HG03139 (cell line): ENCODE measurements around the gene LXN.
A peak's percentile ranks its signal among the peaks of the same experiment; 100 is the strongest.

Experiments used
- ATAC-seq: cut with Tn5 transposase; IDR thresholded peaks from one replicate; pipeline ENCODE4 v1.9.1; 2021; ENCODE audit not compliant: unreplicated experiment

The LXN gene

GRCh38 chr3:158671821-158672214, 630 bp downstream of the LXN start:
- ATAC-seq, result no peak

DNA sequence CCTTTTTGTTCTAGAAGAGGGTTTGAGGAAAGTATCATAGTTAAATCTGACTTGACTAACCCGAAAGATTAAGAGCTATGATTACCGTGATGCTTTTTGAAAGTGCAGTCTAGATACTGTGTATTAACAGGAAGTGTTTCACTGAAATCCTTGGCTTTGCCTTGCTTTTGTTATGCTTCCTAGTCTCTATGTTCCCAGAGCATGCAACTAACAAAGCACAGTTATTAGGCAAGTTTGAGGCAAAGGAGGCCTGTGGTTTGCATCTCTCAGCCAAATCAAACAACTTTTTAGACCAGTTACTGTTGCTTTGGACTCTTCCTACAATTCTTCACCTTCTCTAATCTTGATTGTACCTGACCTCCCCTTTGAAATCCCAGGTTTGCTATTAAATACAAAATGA, 3.9 kb downstream of the LXN start:
- ATAC-seq, result no peak

DNA sequence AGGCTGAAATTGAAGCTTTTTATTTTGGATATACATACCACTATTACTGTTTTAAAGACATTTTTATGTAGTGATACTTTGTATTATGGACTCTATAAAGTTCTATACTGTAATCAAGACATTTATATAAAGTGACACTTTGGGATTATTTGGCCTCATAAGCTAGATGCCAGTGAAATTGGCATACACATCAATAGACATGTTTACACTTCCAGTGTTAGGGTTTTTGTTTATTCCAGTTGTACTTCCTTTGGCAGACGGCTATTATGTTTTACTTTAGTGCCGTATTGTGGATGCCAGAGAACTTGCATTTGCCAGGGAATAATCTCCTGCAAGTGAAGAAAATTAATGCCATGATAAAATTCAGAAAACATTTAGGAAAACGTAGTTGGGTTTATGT, 6.0 kb downstream of the LXN start:
- ATAC-seq, result no peak

GRCh38 chr3:158663832-158664231, 8.6 kb downstream of the LXN start:
- ATAC-seq, result no peak

DNA sequence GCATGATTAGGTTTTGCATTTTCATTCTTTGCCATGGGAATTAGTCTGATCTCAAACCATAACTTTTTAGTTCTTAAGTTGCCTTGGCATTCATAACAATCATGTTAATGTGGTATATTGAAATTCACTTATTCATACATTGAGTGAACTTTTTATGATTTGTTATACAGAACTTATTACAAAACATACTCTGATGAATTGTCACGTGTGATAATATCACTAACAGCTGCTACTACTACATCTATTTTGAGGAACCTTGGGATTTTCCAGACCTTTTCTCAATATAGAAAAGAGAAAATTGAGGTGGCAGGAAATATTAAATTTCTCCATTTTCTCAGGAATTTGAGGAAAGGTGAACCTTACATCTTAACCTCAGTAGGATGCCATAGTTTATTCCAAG, 9.2 kb downstream of the LXN start:
- ATAC-seq, result no peak

DNA sequence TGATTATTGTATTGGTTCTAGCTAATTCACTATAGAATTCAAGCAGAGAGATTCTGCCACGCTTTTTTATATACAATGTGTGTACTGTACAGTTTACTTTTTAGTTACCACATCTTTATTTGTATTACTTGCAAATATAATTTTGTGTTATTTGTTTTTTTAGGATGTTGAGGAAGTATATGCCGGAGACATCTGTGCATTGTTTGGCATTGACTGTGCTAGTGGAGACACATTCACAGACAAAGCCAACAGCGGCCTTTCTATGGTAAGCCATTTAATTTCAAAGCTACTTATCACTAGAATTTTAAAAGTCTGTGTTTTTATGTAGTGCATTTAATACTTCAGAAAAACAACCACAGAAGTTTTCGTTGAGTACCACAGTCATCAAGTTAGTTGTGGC, 11.7 kb downstream of the LXN start:
- no peak for ATAC-seq

- ATAC-seq, result peak; percentile 94
These were observed 12.8 kb downstream of the LXN start for GRCh38 chr3:158659454-158660237.

DNA sequence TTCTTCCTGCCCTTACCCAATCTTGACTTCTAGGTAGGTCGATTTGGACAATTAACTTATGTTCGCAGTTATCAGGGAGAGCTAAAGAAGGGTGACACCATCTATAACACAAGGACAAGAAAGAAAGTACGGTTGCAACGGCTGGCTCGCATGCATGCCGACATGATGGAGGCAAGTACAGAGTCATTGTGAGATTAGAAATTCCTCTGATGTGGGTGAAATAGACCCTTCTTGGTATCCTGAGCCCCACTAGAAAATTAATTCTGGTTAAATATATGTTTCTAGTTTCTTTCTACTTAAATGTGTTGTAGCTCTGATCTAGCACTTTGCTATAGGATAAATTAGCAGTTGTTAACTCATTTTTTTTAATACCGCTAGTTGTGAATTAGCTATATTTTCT, 13.6 kb downstream of the LXN start:
- no peak for ATAC-seq

GRCh38 chr3:158652463-158652862, 20.0 kb downstream of the LXN start:
- ATAC-seq, result no peak

- ATAC-seq, result no peak
These were observed 21.3 kb downstream of the LXN start for GRCh38 chr3:158651192-158651591.

GRCh38 chr3:158649791-158650190, 22.7 kb downstream of the LXN start:
- ATAC-seq, result no peak

DNA sequence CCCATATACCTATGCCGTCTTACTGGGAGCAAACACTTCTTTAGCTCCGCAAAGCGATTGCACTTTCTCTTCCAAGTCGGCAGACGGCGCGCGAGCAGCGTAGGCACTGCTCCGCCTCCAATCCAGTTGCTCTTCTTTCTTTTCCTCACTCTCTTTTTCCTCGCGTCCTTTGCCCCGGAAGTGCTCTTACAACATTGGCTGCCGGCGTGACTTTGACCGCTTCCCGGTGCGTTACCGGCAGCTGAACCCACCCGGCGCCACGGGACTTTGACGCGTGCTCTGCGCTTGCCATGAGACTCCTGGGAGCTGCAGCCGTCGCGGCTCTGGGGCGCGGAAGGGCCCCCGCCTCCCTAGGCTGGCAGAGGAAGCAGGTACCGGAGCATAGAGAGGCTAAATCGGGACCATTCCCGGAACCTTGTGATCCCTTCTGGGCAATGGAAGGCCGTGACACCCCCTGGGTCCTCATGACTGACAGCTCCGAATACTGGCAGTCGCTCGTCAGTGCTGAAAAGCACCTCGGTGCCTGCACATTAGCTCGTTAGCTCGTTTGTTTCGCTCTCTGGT, 28.0 kb downstream of the LXN start, which contains the start of gene GFM1:
GFM1 (plus strand) TSS at position 183 of the 564 bp plus-strand sequence; CDS start at position 291, 108 bp downstream.
- ATAC-seq, result peak; percentile 99

DNA sequence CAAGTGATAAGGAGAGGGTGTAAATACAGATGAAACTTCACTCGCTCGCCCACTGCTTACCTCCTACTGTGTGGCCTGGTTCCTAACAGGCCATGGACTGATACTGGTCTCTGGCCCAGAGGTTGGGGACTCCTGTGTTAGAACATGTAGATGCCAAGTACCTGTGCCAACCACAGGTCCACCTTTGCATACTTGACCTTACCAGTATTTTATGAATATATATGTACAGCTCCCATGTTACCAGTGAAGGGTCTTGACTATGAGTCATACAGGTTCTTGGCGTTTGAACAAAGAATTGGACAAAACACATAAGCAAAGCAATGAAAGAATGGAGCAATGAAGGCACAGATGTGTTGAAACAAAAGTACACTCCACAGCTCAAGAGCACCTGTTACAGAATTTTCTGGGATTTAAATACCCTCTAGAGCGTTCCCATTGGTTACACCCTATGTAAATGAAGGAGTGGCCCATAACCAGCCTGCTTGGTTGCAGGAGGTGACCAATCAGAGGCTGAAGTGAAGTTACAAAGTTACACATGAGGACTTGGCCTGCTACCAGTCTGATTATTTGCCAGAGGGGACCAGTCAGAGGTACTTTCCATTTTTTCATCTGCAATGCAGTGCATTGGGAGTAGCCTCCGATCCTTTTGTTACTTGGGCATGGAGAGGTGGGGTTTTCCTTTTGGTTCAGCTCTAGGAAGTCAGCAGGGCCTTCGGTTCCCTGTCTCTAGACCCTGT, 29.8 kb downstream of the LXN start:
- no peak for ATAC-seq

- no peak for ATAC-seq
These were observed 30.4 kb downstream of the LXN start for GRCh38 chr3:158642005-158642404.

- no peak for ATAC-seq
These were observed 31.8 kb downstream of the LXN start for GRCh38 chr3:158640646-158641045.

- no peak for ATAC-seq
These were observed 40.5 kb downstream of the LXN start for GRCh38 chr3:158631981-158632380.

DNA sequence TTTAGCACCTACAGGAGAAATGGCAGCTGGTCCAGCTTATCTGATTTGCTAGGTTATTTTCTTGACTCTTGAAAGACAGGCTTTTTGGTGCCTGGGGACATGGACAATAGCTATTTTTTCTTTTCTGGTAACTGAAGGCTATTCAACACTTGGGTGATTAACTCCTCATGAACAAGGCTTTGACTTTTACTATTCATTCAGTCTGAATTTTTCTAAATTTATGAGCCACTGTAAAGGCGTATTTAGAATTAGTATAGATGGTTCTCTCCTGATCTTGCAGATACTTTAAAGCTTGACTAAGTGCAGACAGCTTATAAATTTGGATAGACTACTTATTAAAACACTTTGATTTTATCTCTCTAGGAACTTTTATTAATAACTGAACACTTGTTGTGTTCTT, 46.6 kb downstream of the LXN start:
- no peak for ATAC-seq

GRCh38 chr3:158617982-158618875, 54.2 kb downstream of the LXN start:
- no peak for ATAC-seq
